Activated CD4-positive, alpha-beta T cell treated with anti-CD3 and anti-CD28 coated beads for 4 hours (primary cell): Measurements from ENCODE around the gene PRDM15.
A peak's percentile ranks its signal among the peaks of the same experiment; 100 is the strongest.

Experiments
- DNase-seq, 2 donors: peaks; one replicate each; pipeline ENCODE4 v3.0.0-alpha.2; 2020

The PRDM15 gene

GRCh38 chr21:41885341-41886024 lies 6.3 kb upstream of the PRDM15 start:
- DNase-seq: no peak

- no peak for DNase-seq
These were observed 5.4 kb upstream of the PRDM15 start for GRCh38 chr21:41884501-41885030.

GRCh38 chr21:41883582-41883981 lies 4.4 kb upstream of the PRDM15 start:
- DNase-seq: no peak

- DNase-seq: no peak
These were observed 1.9 kb upstream of the PRDM15 start for GRCh38 chr21:41881051-41881450.

GRCh38 chr21:41880153-41880552 lies 1.0 kb upstream of the PRDM15 start:
- DNase-seq: no peak

- DNase-seq: peak; percentile 76 to 80
These were observed 334 bp downstream of the PRDM15 start for GRCh38 chr21:41878831-41879189.

GRCh38 chr21:41877901-41878830 lies 978 bp downstream of the PRDM15 start:
- peak; percentile 22 to 40 for DNase-seq

GRCh38 chr21:41876928-41877652 lies 2.1 kb downstream of the PRDM15 start:
- DNase-seq: no peak

GRCh38 chr21:41876396-41876795 lies 2.7 kb downstream of the PRDM15 start:
- no peak for DNase-seq

GRCh38 chr21:41875086-41875485 lies 4.1 kb downstream of the PRDM15 start:
- no peak for DNase-seq

GRCh38 chr21:41874611-41875010 lies 4.5 kb downstream of the PRDM15 start:
- DNase-seq: no peak

- no peak for DNase-seq
These were observed 5.7 kb downstream of the PRDM15 start for GRCh38 chr21:41873426-41873825.

- DNase-seq: no peak
These were observed 6.1 kb downstream of the PRDM15 start for GRCh38 chr21:41873005-41873404.

GRCh38 chr21:41871293-41872030 lies 7.7 kb downstream of the PRDM15 start:
- no peak for DNase-seq

GRCh38 chr21:41869771-41870170 lies 9.4 kb downstream of the PRDM15 start:
- no peak for DNase-seq

- no peak for DNase-seq
These were observed 11.0 kb downstream of the PRDM15 start for GRCh38 chr21:41868062-41868710.

- DNase-seq: no peak
These were observed 11.8 kb downstream of the PRDM15 start for GRCh38 chr21:41867313-41867712.

- DNase-seq: no peak
These were observed 12.8 kb downstream of the PRDM15 start for GRCh38 chr21:41866274-41866809.

GRCh38 chr21:41865002-41865777 lies 14.0 kb downstream of the PRDM15 start:
- no peak for DNase-seq

- no peak for DNase-seq
These were observed 14.7 kb downstream of the PRDM15 start for GRCh38 chr21:41864311-41865001.
